ENCODE data around the gene VEGFB.
"Not testable (repeated sequence)": the region's sequence is repeated elsewhere in the genome, so short reads cannot be mapped to it uniquely, and the experiment has no call there.

VEGFB gene

GRCh38 chr11:64232182-64232966 is 2.0 kb upstream of the VEGFB start:
- no peak for DNase-seq

DNA sequence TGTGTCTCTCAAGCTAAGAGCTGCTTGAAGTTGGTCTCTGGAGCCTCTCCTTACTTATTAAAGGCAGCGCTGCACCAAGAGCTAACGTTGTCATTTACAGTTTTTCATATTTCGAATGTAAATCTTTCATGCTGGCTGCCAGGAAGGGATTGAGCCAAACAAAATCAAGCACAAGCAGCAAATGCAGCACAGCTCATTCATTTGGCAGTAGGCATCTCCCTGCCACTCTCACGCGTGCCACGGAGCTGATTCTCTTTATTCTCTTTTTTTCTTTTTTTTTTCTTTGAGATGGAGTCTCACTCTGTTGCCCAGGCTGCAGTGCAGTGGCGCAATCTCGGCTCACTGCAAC is 1.4 kb upstream of the VEGFB start:
- DNase-seq, result no peak

DNA sequence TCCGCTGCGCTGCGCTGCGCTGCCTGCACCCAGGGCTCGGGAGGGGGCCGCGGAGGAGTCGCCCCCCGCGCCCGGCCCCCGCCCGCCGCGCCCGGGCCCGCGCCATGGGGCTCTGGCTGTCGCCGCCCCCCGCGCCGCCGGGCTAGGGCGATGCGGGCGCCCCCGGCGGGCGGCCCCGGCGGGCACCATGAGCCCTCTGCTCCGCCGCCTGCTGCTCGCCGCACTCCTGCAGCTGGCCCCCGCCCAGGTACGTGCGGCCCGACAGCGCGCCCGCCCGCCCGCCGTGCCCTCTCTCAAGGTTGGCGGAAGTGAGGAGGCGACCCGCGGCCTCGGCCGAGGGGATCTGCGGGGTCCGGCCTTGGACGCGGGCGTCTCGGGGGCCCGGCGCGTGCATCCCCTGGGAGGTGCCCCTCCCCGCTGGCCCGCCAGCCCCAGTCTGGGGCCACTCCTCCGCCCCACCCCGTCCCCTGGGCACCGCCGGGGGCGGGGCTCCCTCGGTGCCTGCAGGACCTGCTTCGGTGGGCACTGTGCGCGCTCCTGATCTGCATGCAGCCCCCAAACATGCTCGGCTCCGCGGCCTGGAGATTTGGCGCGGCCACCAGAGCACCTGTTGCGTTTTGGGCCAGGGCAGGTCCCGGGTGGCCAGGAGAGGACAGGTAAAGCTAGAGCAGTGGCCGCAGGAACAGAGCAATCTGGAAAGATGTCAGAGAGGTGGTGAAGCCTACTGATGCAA is 429 bp downstream of the VEGFB start:
- peak in 1 of 2 experiments; percentile 83 for DNase-seq

- DNase-seq, result no peak
Measured at GRCh38 chr11:64235437-64236161, 1.2 kb downstream of the VEGFB start.

- DNase-seq, result peak; percentile 63 to 79
Measured at GRCh38 chr11:64237484-64237951, 3.1 kb downstream of the VEGFB start.

- no peak for DNase-seq
Measured at GRCh38 chr11:64238076-64238475, 3.7 kb downstream of the VEGFB start.

GRCh38 chr11:64238999-64239398 is 4.6 kb downstream of the VEGFB start:
- DNase-seq, result no peak

- DNase-seq, result no peak
Measured at GRCh38 chr11:64239662-64240434, 5.5 kb downstream of the VEGFB start.

GRCh38 chr11:64240435-64241240 is 6.3 kb downstream of the VEGFB start, which contains the start of gene FKBP2:
Gene FKBP2, plus strand, starts transcription at chr11:64241095. Its CDS starts 1,293 bp downstream, at chr11:64242388.
- peak; percentile 93 to 99 for DNase-seq

DNA sequence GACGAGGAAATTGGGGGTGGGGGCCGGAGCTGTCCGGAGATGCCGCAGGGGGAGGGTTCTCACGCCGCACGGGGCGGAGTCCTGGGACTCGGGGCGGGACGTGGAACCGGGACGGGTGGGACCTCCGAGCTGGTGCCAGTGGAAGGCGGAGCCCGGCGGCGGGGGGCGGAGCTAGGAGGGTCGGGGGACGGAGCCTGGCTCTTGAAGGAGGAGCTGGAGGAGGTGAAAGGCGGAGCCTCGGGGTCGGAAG is 6.8 kb downstream of the VEGFB start:
- peak; percentile 95 to 100 for DNase-seq

DNA sequence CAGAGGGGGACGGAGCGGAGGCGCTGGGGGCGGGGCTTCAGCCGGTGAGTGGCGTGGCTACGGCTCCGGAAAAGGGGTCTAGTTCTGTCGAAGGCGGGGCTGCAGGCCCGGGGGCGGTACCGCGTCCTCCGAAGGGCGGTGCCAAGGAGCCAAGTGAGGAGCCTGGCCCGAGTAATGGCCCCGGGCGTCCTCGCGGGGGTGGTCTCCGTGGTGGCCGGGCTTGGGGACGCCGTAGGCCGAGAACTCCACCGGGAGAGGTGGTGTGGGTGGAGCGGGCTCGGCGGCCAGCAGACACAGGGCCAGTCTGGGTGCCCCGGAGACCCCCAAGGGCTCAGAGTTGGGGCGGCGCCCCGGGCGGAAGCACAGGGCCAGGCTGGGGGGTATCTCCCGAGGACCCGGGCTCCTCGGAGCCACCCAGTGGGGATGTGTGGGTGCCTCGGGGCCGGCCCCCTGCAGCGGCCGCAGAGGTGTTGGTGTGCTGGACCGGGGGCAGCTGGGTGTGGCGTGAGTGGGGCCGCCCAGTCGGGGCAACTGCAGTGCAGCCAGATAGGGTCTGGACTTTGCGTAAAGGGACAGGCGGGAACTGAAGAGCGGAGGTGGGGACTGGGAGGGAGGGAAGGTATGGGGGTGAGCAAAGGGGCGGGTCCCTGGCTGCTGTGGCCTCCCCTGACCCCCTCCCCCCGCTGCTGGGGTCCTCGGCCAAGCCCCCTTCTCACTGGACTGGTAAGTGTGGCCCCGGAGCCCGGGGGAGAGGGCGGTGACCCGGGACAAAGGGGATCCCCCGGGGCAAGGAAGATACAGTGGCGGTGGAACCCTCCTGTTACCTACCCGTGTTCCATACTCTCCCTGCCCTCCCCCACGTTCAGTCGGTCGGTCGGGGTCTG is 7.3 kb downstream of the VEGFB start:
- DNase-seq, result peak; percentile 59 to 72

DNA sequence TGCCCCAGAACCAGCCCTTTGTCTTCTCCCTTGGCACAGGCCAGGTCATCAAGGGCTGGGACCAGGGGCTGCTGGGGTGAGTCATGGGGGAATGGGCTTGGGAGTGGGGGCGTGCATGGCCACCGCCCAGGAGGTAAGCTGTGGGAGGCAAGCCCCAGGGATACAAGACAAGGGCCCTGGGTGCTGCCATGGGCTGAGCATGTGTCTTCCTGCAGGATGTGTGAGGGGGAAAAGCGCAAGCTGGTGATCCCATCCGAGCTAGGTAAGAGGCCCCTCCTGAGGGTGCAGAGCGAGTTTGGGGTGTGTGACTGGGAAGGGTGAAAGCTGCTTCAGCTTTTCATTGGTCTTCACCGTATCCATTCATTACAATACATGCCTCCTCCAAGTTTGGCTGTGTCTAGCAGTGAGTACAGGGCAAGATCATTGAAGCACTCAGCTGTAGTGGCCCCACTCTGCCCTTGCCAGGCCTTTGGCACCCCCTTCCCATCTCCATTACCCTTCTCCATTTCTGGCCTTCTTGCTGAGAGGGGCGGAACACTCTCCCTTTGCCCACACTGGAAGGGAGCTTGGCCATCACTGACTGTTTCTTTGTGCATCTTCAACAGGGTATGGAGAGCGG is 9.0 kb downstream of the VEGFB start:
- DNase-seq, result no peak

DNA sequence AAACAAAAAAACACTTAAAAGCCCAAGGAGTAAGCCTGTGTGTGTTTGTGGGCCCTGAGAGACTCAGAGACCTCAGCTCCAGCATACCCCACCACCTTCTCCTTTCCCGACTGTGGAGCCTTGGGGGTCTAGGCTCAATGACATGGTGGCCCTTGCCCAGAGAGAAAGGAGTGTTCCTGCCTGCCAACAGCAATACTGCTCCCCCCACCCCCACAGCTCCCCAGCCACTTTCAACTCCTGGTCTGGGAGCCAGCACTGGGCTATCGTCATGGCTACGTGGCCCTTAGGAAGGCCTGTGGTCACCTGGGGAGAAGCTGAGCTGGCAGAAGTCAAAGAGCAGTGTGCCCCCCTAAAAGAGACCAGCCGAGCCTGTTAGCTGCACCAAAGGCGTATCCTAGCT is 9.7 kb downstream of the VEGFB start:
- DNase-seq, result no peak

GRCh38 chr11:64244966-64245365 is 10.6 kb downstream of the VEGFB start:
- DNase-seq, result no peak

DNA sequence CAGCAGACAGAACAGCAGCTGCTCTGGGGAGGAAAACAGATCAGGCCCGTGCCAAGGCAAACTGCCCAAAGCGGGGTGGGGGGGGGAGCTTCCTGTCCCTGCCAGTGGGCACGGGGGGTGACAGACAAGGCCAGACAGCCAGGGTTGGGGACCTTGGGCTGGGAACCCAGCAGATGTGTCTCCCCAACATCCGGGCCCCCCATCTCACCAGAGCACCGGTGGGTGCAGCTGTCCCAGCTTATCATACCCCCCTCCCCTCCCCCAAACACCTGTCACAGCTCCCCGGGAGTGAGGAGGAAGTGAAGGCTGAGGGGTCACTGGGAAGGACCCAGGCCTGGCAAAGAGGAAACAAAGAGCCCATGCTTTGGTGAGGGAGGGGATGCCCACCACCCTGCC is 11.0 kb downstream of the VEGFB start:
- DNase-seq, result peak in 1 of 2 experiments; percentile 49

DNA sequence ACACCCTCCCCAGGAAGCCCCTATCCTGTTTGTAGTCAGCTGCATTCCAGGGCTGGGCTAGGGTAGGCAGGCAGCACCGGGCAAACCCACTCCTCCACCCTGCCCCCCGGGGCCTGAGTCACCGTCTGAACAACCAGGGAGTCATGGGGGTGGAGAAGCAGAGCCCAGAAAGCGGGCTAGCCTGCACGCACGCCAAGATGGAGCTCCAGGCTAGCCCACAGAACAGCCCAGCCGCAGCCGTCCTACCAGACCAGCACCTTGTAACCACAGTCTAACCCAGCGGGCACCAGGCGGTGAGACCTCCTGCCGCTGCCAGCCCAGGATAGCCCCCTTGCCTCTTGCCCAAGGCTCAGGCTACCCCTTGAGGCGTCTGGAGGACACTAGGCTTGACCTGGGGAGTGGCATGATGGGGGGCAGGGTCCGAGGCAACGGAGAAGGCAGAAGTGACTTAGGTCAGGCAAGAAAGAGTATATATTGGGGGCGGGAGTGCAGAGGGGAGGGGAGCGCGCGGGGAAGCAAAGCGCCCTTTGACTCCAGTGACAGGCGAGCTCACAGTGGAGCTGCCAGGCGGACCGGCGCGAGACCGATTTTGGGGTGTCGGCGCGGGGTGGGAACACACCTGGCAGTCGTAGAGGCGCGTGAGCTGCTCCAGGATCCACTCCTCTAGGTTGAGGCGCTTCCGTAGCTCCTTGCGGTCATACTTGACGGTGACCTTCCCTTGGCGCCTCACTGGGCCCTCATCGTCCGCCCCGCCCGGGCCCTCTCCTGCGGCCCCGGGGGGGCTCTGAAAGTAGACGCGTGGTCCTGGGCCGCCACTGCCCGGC is 11.6 kb downstream of the VEGFB start:
- peak; percentile 44 to 73 for DNase-seq

DNA sequence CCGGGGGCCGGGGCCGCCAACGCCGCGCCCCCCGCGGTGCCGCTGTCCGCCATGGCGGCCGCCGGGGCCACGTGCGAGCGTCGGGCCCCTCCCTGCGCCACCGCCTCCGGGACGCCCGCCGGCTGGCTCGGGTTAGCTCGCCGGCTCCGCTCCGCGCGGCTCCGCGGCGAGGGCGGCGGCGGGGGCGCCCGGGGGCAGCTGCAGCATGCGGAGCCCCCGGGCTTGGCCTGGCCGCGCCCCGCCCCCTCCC is 12.2 kb downstream of the VEGFB start:
- DNase-seq, result not testable (repeated sequence)

- DNase-seq, result peak; percentile 76 to 97
Measured at GRCh38 chr11:64246871-64247728, 12.7 kb downstream of the VEGFB start, which contains the start of gene PPP1R14B. Gene PPP1R14B, minus strand, starts transcription at chr11:64246943. Its CDS starts 270 bp downstream, at chr11:64246673.

Measured in NCI-H526 (cell line).